GM12878 (cell line): ENCODE measurements around the gene SPANXN2. TPM values are rescaled to one million over a fixed set of nuclear protein-coding genes. Genes with fewer than 3 reads are reported as not detected.

Experiments used
- ATAC-seq: fragments of 200-7000 bp; cut with Tn5 transposase; 3 replicates; pipeline ENCODE4 v1.9.1; 2020; ENCODE audit warnings: mild to moderate bottlenecking, moderate library complexity
- BruUV-seq: library from RNA; stranded (reverse); fragments of 400-500 nt; replicated peaks from 2 replicates; lab custom pipeline; 2021; lab: Mats Ljungman, UMichigan
- CTCF ChIA-PET: fragments of 300-600 bp; sonication (Branson Sonifier 250); formaldehyde crosslinking; extraction: SDS; loops from one replicate; lab custom pipeline; 2021; ENCODE audit warnings: inconsistent platforms; lab: Yijun Ruan, JAX
- POLR2A ChIA-PET: fragments of 350-600 bp; formaldehyde crosslinking; extraction: SDS; loops from one replicate; lab custom pipeline; 2021; ENCODE audit warnings: inconsistent platforms; lab: Charles Lee
- RAD21 ChIA-PET: fragments of 300-600 bp; sonication (Branson Sonifier 250); formaldehyde crosslinking; loops from one replicate; lab custom pipeline; 2023; ENCODE audit warnings: antibody characterized with exemption; ENCODE audit not compliant: unreplicated experiment; lab: Charles Lee
- SMC1A ChIA-PET: fragments of 300-600 bp; sonication (Branson Sonifier 250); formaldehyde crosslinking; loops from one replicate; lab custom pipeline; 2023; ENCODE audit not compliant: unreplicated experiment, uncharacterized antibody; lab: Charles Lee
- DNase-seq: peaks from one replicate; pipeline ENCODE4 v3.0.0-alpha.2; 2011; ENCODE audit warnings: low read depth, low spot score
- FAIRE-seq: peaks from 3 replicates; lab custom pipeline; 2011; peaks lifted over from hg19 to GRCh38; lab: Jason Lieb, UNC
- H2AFZ ChIP-seq: 2 replicates; pipeline ENCODE4 v1.6.0; 2011; ENCODE audit warnings: low read depth, low read length, control low read depth; ENCODE audit not compliant: control insufficient read depth
- H3K27ac ChIP-seq: 2 replicates; pipeline ENCODE4 v1.5.1; 2011; ENCODE audit warnings: control low read depth; ENCODE audit not compliant: control insufficient read depth, insufficient read depth
- H3K27me3 ChIP-seq, 2 experiments: replicated peaks in 1 of 2; 2 replicates each; pipeline versions ENCODE4 v1.6.0 to v1.6.1; 2011; ENCODE audit warnings: low read length in 1 of 2; ENCODE audit not compliant: control insufficient read depth in 2 of 2, insufficient read depth in 2 of 2
- H3K36me3 ChIP-seq, 2 experiments: 2 replicates each; pipeline ENCODE4 v1.5.1; 2011; ENCODE audit warnings: low read length in 1 of 2; ENCODE audit not compliant: control insufficient read depth in 2 of 2, insufficient read depth in 2 of 2
- H3K4me1 ChIP-seq: 2 replicates; pipeline ENCODE4 v1.6.1; 2011; ENCODE audit warnings: mild to moderate bottlenecking, low read length, moderate library complexity, mixed read lengths; ENCODE audit not compliant: control insufficient read depth, insufficient read depth
- H3K4me2 ChIP-seq: 2 replicates; pipeline ENCODE4 v1.6.0; 2011; ENCODE audit warnings: control low read depth; ENCODE audit not compliant: control insufficient read depth, insufficient read depth
- H3K4me3 ChIP-seq: fragments of 200-600 bp; sonication (generic); 2 replicates; pipeline ENCODE4 v1.5.1; 2016
- H3K79me2 ChIP-seq: 2 replicates; pipeline ENCODE4 v1.6.0; 2011; ENCODE audit warnings: low read length; ENCODE audit not compliant: control insufficient read depth, insufficient read depth
- H3K9ac ChIP-seq: 2 replicates; pipeline ENCODE4 v1.8.0; 2011; ENCODE audit warnings: low read length, control low read depth, mixed read lengths; ENCODE audit not compliant: control insufficient read depth, insufficient read depth
- H3K9me3 ChIP-seq: replicated peaks from 3 replicates; pipeline ENCODE4 v1.5.1; 2011; ENCODE audit warnings: mild to moderate bottlenecking, low read length; ENCODE audit not compliant: control insufficient read depth, insufficient read depth
- H4K20me1 ChIP-seq: 2 replicates; pipeline ENCODE4 v1.6.0; 2011; ENCODE audit not compliant: control insufficient read depth, insufficient read depth
- CTCF ChIP-seq, 3 experiments: IDR thresholded peaks in 2 of 3; conservative IDR thresholded peaks in 1 of 3; 2 replicates each; pipeline ENCODE4 v1.5.1; 2011; ENCODE audit warnings: low read depth in 3 of 3, low read length in 3 of 3, mild to moderate bottlenecking in 3 of 3, control low read depth in 2 of 3, moderate library complexity in 2 of 3, inconsistent platforms in 1 of 3, mixed read lengths in 1 of 3; ENCODE audit not compliant: control insufficient read depth in 2 of 3, insufficient read depth in 1 of 3; ENCODE audit errors: extremely low read depth in 1 of 3
- KDM1A ChIP-seq: fragments of 200-600 bp; sonication (generic); IDR thresholded peaks from 2 replicates; pipeline ENCODE4 v1.6.1; 2016; ENCODE audit warnings: borderline replicate concordance
- RAD21 ChIP-seq: IDR thresholded peaks from 2 replicates; pipeline ENCODE4 v1.6.1; 2011; ENCODE audit warnings: mild to moderate bottlenecking, low read depth, low read length, moderate library complexity; ENCODE audit not compliant: insufficient read depth
- SMC3 ChIP-seq: IDR thresholded peaks from 2 replicates; pipeline ENCODE4 v1.6.1; 2011; ENCODE audit warnings: low read length, improper control_type of control experiment, borderline replicate concordance
- WGBS: methylation state at CpG from one replicate; pipeline ENCODE4 v1.1.6; 2016; ENCODE audit warnings: low lambda C conversion rate; ENCODE audit not compliant: insufficient replicate concordance, insufficient coverage; ENCODE audit errors: missing lambda C conversion rate; 5-methylcytosine and 5-hydroxymethylcytosine counted together
- in situ Hi-C: fragments of 300-500 bp; cut with MboI; formaldehyde crosslinking; loops from 9 replicates; pipeline ENCODE4 v1.14.3; 2018; ENCODE audit warnings: mixed read lengths
- intact Hi-C: fragments of 100-400 bp; cut with micrococcal nuclease; formaldehyde crosslinking; loops from one replicate; pipeline ENCODE4 v1.14.2; 2022; ENCODE audit not compliant: unreplicated experiment
- polyA plus RNA-seq, 11 experiments: library from polyadenylated mRNA; depleted of rRNA in 4 of 11; unstranded in 6 of 11; stranded (reverse) in 5 of 11; fragments of >200 nt; fragmentation: Nextera tagmentation in 4 of 11; fragmentation: Illumina TruSeq in 1 of 11; extraction: Ambion mirVana in 4 of 11; extraction: Trizol in 1 of 11; gene quantifications; 1 replicate in 1 of 11; 2 replicates in 10 of 11; pipeline versions ENCODE4 v1.2.1 to v1.2.3, GENCODE V29; 2011 to 2016; ENCODE audit warnings: inconsistent platforms in 2 of 11, missing spikeins in 2 of 11, low read depth in 1 of 11
- total RNA-seq, 4 experiments: library from RNA; depleted of rRNA in 3 of 4; stranded (reverse); fragments of >200 nt in 3 of 4; fragmentation: Illumina TruSeq in 1 of 4; extraction: Trizol in 1 of 4; gene quantifications; 2 replicates each; pipeline versions ENCODE4 v1.2.1 to v1.2.3, GENCODE V29; 2013 to 2021

The SPANXN2 gene
- total and polyA plus RNA-seq, 10 of the 15 experiments (the other 5 are each of a cell fraction or from before 2014, with no cell fraction given): not detected

DNA sequence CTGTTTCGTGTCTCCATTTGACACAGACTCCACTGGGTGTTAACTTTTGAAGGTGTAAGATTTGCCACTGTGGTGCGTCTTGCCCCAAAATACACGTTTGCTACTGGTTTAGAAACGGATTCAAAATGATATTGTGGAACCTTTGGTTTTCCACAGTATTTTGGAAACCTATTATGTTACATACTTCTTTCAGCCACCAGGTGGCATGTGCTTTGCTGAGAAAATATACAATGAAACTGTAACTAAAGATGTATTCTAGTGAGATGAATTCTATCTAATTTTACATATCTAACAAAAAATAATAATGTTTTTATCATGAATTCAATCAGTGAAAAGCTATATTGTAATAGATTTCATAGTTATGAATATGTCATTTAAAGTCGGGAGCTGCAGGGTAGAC is 56.2 kb downstream of the SPANXN2 start:
- peak; percentile 53; the same call in 2 of the 3 replicates for ATAC-seq
- RAD21 ChIA-PET: no interaction called here
- TF ChIP-seq CTCF (IDR thresholded peaks at IDR 0.05 in 2 of 3, conservative IDR thresholded peaks at IDR 0.05 in 1 of 3; ENCODE audit: control insufficient read depth in 2 of 3, extremely low read depth in 1 of 3, insufficient read depth in 1 of 3, low read depth in 3 of 3, low read length in 3 of 3) (peak; percentile 41 to 52 (median 42); a peak in 5 of 6 replicates), KDM1A (no peak), RAD21 (peak; percentile 46), SMC3 (peak; percentile 38; the same call in 1 of the 2 replicates)
- TF ChIP-seq, all 136 proteins: peak for 3
- no peak for DNase-seq
- H4K20me1 ChIP-seq: no peaks in the 10 kb centered on the region
- no peak overlapping the region for H3K4me3 ChIP-seq
- ChIA-PET POLR2A (no interaction called here), CTCF (interaction anchor here (0.5 to 1.7 kb wide), 6 partner anchors 11 to 611 kb away, joined by 3 to 6 read pairs (median 3); no protein-coding TSS in a partner anchor), SMC1A (interaction anchor here (0.9 to 1.3 kb wide), 2 partner anchors 12 to 17 kb away, joined by 3 to 5 read pairs; no protein-coding TSS in a partner anchor)
- no peaks in the 10 kb centered on the region for H3K36me3 ChIP-seq
- no peak overlapping the region for H2AFZ ChIP-seq
- in situ Hi-C loops: no loop called here
- no peak overlapping the region for H3K4me2 ChIP-seq
- no peaks in the 10 kb centered on the region for H3K79me2 ChIP-seq
- no TSS peak for BruUV-seq
- no peaks in the 10 kb centered on the region for H3K27me3 ChIP-seq
- H3K4me1 ChIP-seq: no peaks in the 10 kb centered on the region
- H3K9ac ChIP-seq: no peak overlapping the region
- no peaks in the 10 kb centered on the region for H3K9me3 ChIP-seq
- H3K27ac ChIP-seq: no peak overlapping the region
- intact Hi-C loops: loop anchor here (5.0 kb wide), 1 partner anchor 1528 kb away; no protein-coding TSS in a partner anchor
- FAIRE-seq: no peak
- WGBS: 33% methylated on average over 5 of the region's 5 CpGs
